K562 (cell line): Measurements from ENCODE around the gene TPGS1. TPM values are rescaled to one million over a fixed set of nuclear protein-coding genes. Genes with fewer than 3 reads are reported as not detected.

Experiments used
- ADNP ChIP-seq: fragments of 200-800 bp; sonication (Bioruptor generic); IDR thresholded peaks from 2 replicates; pipeline ENCODE4 v1.6.1; 2016; ENCODE audit warnings: missing genetic modification characterization, missing compliant biosample characterization
- ARHGAP35 ChIP-seq: fragments of 450-650 bp; IDR thresholded peaks from 2 replicates; pipeline ENCODE4 v1.6.1; 2018; ENCODE audit not compliant: partially characterized antibody
- CBX3 ChIP-seq, 2 experiments: IDR thresholded peaks; 1 replicate in 1 of 2; 2 replicates in 1 of 2; pipeline ENCODE4 v1.6.1; 2012; ENCODE audit warnings: inconsistent platforms in 2 of 2, low read length in 2 of 2, borderline replicate concordance in 1 of 2, control low read depth in 1 of 2
- FOS ChIP-seq: IDR thresholded peaks from 3 replicates; pipeline ENCODE4 v1.6.1; 2011; ENCODE audit not compliant: insufficient read length; ENCODE audit errors: extremely low read depth
- JUND ChIP-seq, 2 experiments: IDR thresholded peaks; 2 replicates in 1 of 2; 3 replicates in 1 of 2; pipeline ENCODE4 v1.6.1; 2011; ENCODE audit warnings: borderline replicate concordance in 2 of 2, low read depth in 2 of 2, low read length in 2 of 2, improper control_type of control experiment in 1 of 2, missing biosample characterization in 1 of 2, missing genetic modification characterization in 1 of 2, missing genetic modification reagents in 1 of 2
- RCOR1 ChIP-seq, 2 experiments: IDR thresholded peaks; 2 replicates each; pipeline ENCODE4 v1.6.1; 2012; ENCODE audit warnings: low read depth in 2 of 2, low read length in 2 of 2, borderline replicate concordance in 1 of 2, improper control_type of control experiment in 1 of 2
- ZBTB1 ChIP-seq: sonication (generic); formaldehyde crosslinking; IDR thresholded peaks from 2 replicates; pipeline ENCODE4 v1.8.1; 2023; ENCODE audit warnings: missing genetic modification reagents, low read depth, mild to moderate bottlenecking, borderline replicate concordance
- ZKSCAN8 ChIP-seq: fragments of 200-800 bp; sonication (Bioruptor generic); IDR thresholded peaks from 2 replicates; pipeline ENCODE4 v1.6.1; 2016; ENCODE audit warnings: missing genetic modification characterization, missing compliant biosample characterization
- polyA plus RNA-seq, 8 experiments: library from polyadenylated mRNA; depleted of rRNA in 4 of 8; stranded (reverse) in 5 of 8; unstranded in 3 of 8; fragments of >200 nt; fragmentation: Nextera tagmentation in 2 of 8; fragmentation: Illumina TruSeq in 1 of 8; extraction: Ambion mirVana in 2 of 8; extraction: Trizol in 1 of 8; gene quantifications; 2 replicates each; pipeline versions ENCODE4 v1.2.1 to v1.2.3, GENCODE V29; 2011 to 2014; ENCODE audit warnings: inconsistent platforms in 1 of 8, missing spikeins in 1 of 8
- total RNA-seq, 7 experiments: library from RNA; depleted of rRNA in 6 of 7; stranded (reverse); fragments of >200 nt in 6 of 7; fragmentation: Illumina TruSeq in 2 of 7; extraction: Trizol in 2 of 7; gene quantifications; 2 replicates each; pipeline versions ENCODE4 v1.2.1 to v1.2.3, GENCODE V29; 2011 to 2021; ENCODE audit warnings: low replicate concordance in 1 of 7
- TF ChIP-seq, protein P1 (sequence below): sonication (generic); formaldehyde crosslinking; IDR thresholded peaks from 2 replicates; pipeline ENCODE4 v1.8.0; 2022; ENCODE audit warnings: missing genetic modification reagents, mild to moderate bottlenecking, borderline replicate concordance
- TF ChIP-seq, protein P2 (sequence below), 2 experiments: fragments of 450-650 bp; formaldehyde crosslinking in 1 of 2; IDR thresholded peaks; 2 replicates each; pipeline versions ENCODE4 v1.4.0 to v1.6.1; 2014 to 2020; ENCODE audit warnings: mild to moderate bottlenecking in 2 of 2, borderline replicate concordance in 1 of 2, low read depth in 1 of 2
- TF ChIP-seq, protein P3 (sequence below): fragments of 450-650 bp; formaldehyde crosslinking; conservative IDR thresholded peaks from 2 replicates; pipeline ENCODE4 v1.4.0; 2022; ENCODE audit warnings: mild to moderate bottlenecking, missing genetic modification characterization
- TF ChIP-seq, protein P4 (sequence below), 2 experiments: fragments of 450-650 bp in 1 of 2; sonication (generic) in 1 of 2; formaldehyde crosslinking; conservative IDR thresholded peaks; 2 replicates each; pipeline versions ENCODE4 v1.4.0 to v1.8.1; 2020 to 2022; ENCODE audit warnings: mild to moderate bottlenecking in 1 of 2, missing genetic modification reagents in 1 of 2

TPGS1 gene
- total and polyA plus RNA-seq, 9 of the 15 experiments (the other 6 are each of a cell fraction or from before 2014, with no cell fraction given), result 0.30 to 31.6 (median 1.2) TPM; not detected in 2

DNA sequence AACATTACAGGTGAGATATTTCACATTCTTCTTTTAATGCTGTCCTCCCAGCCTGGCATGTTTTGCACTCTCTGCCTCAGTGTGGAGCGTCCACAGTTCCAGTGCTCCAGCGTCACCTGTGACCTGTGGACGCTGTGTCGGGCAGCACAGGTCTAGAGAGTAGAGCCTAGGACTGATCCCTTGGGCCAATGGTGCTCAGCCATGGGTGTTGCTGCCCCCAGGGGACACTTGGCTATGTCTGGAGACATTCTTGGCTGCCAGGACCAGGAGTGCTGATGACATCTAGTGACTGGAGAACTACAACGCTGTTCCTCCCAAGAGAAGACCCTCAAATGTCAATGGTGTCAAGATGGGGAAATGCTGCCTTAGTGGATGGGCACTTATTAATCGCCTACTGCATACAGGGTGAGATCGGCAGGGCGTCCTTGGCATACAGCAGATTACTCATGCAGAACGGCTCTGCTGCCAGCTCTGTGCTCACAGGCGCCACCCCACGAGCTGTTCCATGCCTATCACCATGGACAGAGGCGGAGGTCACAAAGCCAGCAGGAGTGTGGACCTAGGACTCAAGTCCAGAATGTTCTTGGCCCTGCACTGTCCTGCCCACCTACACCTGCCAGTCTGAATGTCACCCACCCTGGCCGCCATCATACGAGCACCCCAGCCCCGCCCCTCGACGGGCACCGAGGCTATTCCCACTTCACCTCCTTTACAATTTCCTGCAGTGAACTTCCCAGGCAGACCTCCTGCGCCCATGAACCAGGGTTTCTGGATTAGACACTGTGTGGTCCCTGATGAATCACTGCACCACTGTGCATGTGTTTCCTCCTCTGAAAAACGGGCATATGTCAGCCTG lies 24.9 kb upstream of the TPGS1 start (continued):
- TF ChIP-seq, protein P1, sequence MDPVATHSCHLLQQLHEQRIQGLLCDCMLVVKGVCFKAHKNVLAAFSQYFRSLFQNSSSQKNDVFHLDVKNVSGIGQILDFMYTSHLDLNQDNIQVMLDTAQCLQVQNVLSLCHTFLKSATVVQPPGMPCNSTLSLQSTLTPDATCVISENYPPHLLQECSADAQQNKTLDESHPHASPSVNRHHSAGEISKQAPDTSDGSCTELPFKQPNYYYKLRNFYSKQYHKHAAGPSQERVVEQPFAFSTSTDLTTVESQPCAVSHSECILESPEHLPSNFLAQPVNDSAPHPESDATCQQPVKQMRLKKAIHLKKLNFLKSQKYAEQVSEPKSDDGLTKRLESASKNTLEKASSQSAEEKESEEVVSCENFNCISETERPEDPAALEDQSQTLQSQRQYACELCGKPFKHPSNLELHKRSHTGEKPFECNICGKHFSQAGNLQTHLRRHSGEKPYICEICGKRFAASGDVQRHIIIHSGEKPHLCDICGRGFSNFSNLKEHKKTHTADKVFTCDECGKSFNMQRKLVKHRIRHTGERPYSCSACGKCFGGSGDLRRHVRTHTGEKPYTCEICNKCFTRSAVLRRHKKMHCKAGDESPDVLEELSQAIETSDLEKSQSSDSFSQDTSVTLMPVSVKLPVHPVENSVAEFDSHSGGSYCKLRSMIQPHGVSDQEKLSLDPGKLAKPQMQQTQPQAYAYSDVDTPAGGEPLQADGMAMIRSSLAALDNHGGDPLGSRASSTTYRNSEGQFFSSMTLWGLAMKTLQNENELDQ, result no peak
- TF ChIP-seq FOS (no peak), ARHGAP35 (no peak), ADNP (tag) (no peak), CBX3 (IDR thresholded peaks at IDR 0.05; ENCODE audit: borderline replicate concordance in 1 of 2, low read length in 2 of 2) (no peak), RCOR1 (IDR thresholded peaks at IDR 0.05; ENCODE audit: borderline replicate concordance in 1 of 2, low read depth in 2 of 2, low read length in 2 of 2) (no peak), ZBTB1 (CRISPR knock-in tag) (no peak), ZKSCAN8 (peak; percentile 97), JUND (IDR thresholded peaks at IDR 0.05; ENCODE audit: borderline replicate concordance, low read depth, low read length) (no peak), JUND (tag; IDR thresholded peaks at IDR 0.05; ENCODE audit: borderline replicate concordance, low read depth, low read length) (0 out of 3 replicates have a peak, but pooled peaks have one; percentile 12)
- TF ChIP-seq, protein P2, sequence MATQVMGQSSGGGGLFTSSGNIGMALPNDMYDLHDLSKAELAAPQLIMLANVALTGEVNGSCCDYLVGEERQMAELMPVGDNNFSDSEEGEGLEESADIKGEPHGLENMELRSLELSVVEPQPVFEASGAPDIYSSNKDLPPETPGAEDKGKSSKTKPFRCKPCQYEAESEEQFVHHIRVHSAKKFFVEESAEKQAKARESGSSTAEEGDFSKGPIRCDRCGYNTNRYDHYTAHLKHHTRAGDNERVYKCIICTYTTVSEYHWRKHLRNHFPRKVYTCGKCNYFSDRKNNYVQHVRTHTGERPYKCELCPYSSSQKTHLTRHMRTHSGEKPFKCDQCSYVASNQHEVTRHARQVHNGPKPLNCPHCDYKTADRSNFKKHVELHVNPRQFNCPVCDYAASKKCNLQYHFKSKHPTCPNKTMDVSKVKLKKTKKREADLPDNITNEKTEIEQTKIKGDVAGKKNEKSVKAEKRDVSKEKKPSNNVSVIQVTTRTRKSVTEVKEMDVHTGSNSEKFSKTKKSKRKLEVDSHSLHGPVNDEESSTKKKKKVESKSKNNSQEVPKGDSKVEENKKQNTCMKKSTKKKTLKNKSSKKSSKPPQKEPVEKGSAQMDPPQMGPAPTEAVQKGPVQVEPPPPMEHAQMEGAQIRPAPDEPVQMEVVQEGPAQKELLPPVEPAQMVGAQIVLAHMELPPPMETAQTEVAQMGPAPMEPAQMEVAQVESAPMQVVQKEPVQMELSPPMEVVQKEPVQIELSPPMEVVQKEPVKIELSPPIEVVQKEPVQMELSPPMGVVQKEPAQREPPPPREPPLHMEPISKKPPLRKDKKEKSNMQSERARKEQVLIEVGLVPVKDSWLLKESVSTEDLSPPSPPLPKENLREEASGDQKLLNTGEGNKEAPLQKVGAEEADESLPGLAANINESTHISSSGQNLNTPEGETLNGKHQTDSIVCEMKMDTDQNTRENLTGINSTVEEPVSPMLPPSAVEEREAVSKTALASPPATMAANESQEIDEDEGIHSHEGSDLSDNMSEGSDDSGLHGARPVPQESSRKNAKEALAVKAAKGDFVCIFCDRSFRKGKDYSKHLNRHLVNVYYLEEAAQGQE (IDR thresholded peaks at IDR 0.05; ENCODE audit: borderline replicate concordance), result peak; percentile 72
- TF ChIP-seq, protein P2 (CRISPR knock-in tag; IDR thresholded peaks at IDR 0.05; ENCODE audit: low read depth), result no peak
- TF ChIP-seq, protein P3, sequence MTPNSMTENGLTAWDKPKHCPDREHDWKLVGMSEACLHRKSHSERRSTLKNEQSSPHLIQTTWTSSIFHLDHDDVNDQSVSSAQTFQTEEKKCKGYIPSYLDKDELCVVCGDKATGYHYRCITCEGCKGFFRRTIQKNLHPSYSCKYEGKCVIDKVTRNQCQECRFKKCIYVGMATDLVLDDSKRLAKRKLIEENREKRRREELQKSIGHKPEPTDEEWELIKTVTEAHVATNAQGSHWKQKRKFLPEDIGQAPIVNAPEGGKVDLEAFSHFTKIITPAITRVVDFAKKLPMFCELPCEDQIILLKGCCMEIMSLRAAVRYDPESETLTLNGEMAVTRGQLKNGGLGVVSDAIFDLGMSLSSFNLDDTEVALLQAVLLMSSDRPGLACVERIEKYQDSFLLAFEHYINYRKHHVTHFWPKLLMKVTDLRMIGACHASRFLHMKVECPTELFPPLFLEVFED (CRISPR knock-in tag), result no peak
- TF ChIP-seq, protein P4, sequence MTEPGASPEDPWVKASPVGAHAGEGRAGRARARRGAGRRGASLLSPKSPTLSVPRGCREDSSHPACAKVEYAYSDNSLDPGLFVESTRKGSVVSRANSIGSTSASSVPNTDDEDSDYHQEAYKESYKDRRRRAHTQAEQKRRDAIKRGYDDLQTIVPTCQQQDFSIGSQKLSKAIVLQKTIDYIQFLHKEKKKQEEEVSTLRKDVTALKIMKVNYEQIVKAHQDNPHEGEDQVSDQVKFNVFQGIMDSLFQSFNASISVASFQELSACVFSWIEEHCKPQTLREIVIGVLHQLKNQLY (CRISPR knock-in tag; conservative IDR thresholded peaks at IDR 0.05), result no peak
